GM12874 (cell line): ENCODE data around the gene FOXI2.

Source experiments
- TF ChIP-seq, protein P1 (sequence below): IDR thresholded peaks from 2 replicates; pipeline ENCODE4 v1.5.1; 2011; ENCODE audit warnings: low read depth, mild to moderate bottlenecking, control low read depth, low read length, moderate library complexity; ENCODE audit not compliant: insufficient read depth

FOXI2 gene

GRCh38 chr10:127702271-127702670, 34.7 kb upstream of the FOXI2 start:
- TF ChIP-seq, protein P1, sequence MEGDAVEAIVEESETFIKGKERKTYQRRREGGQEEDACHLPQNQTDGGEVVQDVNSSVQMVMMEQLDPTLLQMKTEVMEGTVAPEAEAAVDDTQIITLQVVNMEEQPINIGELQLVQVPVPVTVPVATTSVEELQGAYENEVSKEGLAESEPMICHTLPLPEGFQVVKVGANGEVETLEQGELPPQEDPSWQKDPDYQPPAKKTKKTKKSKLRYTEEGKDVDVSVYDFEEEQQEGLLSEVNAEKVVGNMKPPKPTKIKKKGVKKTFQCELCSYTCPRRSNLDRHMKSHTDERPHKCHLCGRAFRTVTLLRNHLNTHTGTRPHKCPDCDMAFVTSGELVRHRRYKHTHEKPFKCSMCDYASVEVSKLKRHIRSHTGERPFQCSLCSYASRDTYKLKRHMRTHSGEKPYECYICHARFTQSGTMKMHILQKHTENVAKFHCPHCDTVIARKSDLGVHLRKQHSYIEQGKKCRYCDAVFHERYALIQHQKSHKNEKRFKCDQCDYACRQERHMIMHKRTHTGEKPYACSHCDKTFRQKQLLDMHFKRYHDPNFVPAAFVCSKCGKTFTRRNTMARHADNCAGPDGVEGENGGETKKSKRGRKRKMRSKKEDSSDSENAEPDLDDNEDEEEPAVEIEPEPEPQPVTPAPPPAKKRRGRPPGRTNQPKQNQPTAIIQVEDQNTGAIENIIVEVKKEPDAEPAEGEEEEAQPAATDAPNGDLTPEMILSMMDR: no peak

- TF ChIP-seq, protein P1: no peak
These were observed 21.7 kb upstream of the FOXI2 start for GRCh38 chr10:127715249-127715648.

GRCh38 chr10:127715782-127716378, 21.1 kb upstream of the FOXI2 start:
- TF ChIP-seq, protein P1: no peak

DNA sequence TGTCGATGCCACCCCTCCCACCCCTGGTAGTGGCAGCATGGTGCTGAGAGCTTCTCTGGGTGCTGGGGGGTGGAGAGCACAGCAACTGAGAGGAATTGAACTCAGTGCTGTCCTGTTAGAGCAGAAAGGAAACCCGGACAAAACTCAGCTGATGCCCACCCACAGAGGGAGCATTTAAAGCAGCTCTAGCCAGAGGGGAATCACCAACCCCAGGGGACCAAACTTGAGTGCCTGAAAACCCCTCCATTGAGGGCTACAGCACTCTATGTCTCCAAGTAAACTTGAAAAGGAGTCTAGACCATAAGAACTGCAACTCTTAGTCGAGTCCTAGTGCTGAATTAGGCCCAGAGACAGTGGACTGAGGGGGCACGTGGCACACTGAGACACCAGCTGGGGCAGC, 16.8 kb upstream of the FOXI2 start:
- TF ChIP-seq, protein P1: no peak

GRCh38 chr10:127720903-127721302, 16.1 kb upstream of the FOXI2 start:
- TF ChIP-seq, protein P1: no peak

DNA sequence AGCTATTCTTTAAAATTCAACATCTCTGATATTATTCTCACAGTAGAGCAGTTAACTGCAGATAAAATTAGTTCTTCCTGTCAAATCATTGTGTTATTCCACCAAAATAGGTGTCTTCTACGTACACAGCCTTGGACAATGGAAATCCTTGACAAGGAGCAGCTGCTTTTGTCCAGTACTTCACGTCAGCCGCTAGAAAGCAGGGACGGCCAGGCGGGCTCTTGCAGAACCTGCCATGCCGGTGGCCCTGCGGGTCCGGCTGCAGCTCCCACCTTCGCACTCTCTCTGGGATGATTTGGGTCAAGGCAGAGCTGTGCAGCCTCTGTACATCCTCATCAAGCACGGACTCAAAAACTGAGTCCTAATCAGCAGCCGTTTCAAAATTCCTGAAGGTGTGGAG, 2.2 kb upstream of the FOXI2 start:
- TF ChIP-seq, protein P1: no peak

DNA sequence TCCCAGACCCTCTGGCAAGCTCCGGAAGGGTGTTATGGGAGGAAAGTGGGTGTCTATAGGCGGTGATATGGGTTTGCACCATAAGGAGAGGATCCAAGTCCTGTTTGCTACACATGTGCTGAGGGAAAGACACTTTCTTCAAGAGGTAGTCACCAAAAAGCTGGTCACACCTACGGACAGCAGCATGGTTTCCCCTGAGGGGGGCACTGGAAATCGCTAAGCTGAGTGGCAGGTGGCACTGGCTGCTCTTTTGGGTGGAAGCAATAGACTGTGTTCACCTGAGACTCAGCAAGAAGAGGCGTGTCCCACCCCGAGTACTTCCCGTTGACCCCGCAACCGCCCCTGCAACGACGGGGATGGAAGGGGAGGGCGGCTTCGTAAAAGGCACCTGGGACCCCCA, 1.8 kb upstream of the FOXI2 start:
- TF ChIP-seq, protein P1: no peak

DNA sequence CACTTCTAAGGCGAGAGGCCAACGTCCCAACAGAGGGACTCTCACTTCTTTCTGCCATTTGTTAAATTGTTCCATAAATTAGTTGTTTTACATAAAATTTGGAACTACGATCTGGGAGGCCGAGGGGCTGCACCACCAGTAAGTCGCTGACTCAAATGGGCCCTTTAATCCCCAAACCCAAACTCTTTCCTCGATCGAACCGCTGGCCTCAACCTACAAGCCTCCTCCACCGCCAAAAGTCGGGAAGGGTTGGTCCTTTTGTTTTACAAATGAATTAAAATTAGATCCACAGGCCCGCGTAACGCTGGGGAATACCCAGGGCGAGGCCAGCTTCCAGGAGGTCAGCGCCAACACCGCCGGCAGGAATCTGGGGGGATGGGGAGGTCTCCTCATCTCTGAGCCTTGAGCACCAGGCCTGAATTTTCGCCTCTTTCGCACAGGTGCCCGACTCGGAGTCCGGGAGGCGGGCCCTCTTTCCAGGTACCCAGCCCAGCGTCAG, 1.2 kb upstream of the FOXI2 start:
- TF ChIP-seq, protein P1: no peak
